CD14-positive monocyte (primary cell): Measurements from ENCODE around the gene CYSLTR1. TPM values are rescaled to one million over a fixed set of nuclear protein-coding genes. Genes with fewer than 3 reads are reported as not detected.
"Not testable (repeated sequence)": the region's sequence is repeated elsewhere in the genome, so short reads cannot be mapped to it uniquely, and the experiment has no call there.

Source experiments
- DNase-seq, 3 donors: peaks; one replicate each; pipeline ENCODE4 v3.0.0-alpha.2; 2011 to 2022
- H2AFZ ChIP-seq: 2 replicates; pipeline ENCODE4 v1.6.0; 2012; ENCODE audit warnings: mild to moderate bottlenecking, low read depth, low read length, inconsistent platforms; ENCODE audit not compliant: insufficient read depth, poor library complexity, severe bottlenecking
- H3K27ac ChIP-seq, 2 donors: 1 replicate in 1 of 2; 2 replicates in 1 of 2; pipeline ENCODE4 v1.5.1; 2012 to 2013; ENCODE audit warnings: low read length in 2 of 2, control low read depth in 1 of 2, inconsistent platforms in 1 of 2, low read depth in 1 of 2, mild to moderate bottlenecking in 1 of 2
- H3K27me3 ChIP-seq, 2 donors: one replicate each; pipeline versions ENCODE4 v1.6.0 to v1.6.1; 2011 to 2013; ENCODE audit warnings: low read length in 2 of 2; ENCODE audit not compliant: control insufficient read depth in 2 of 2, insufficient read depth in 2 of 2
- H3K36me3 ChIP-seq, 2 donors: replicated peaks in 1 of 2; 1 replicate in 1 of 2; 2 replicates in 1 of 2; pipeline versions ENCODE4 v1.5.1 to v1.6.1; 2012 to 2013; ENCODE audit warnings: low read length in 2 of 2, control low read depth in 1 of 2, inconsistent platforms in 1 of 2, mild to moderate bottlenecking in 1 of 2; ENCODE audit not compliant: insufficient read depth in 2 of 2, control insufficient read depth in 1 of 2
- H3K4me1 ChIP-seq, 2 donors: 1 replicate in 1 of 2; 2 replicates in 1 of 2; pipeline versions ENCODE4 v1.5.1 to v1.6.1; 2012 to 2013; ENCODE audit warnings: low read length in 2 of 2, control low read depth in 1 of 2, inconsistent platforms in 1 of 2, mild to moderate bottlenecking in 1 of 2, moderate library complexity in 1 of 2; ENCODE audit not compliant: insufficient read depth in 2 of 2, control insufficient read depth in 1 of 2
- H3K4me2 ChIP-seq: replicated peaks from 2 replicates; pipeline ENCODE3; 2012; ENCODE audit warnings: low read length, moderate library complexity, mild to moderate bottlenecking; ENCODE audit not compliant: poor library complexity, severe bottlenecking; ENCODE audit errors: extremely low read depth
- H3K4me3 ChIP-seq, 3 experiments: fragments of 200-600 bp in 1 of 3; sonication (generic) in 1 of 3; replicated peaks in 1 of 3; 1 replicate in 2 of 3; 2 replicates in 1 of 3; pipeline ENCODE4 v1.5.1; 2011 to 2013; ENCODE audit warnings: low read length in 3 of 3, mild to moderate bottlenecking in 3 of 3, control low read depth in 2 of 3, low read depth in 2 of 3, inconsistent platforms in 1 of 3, moderate library complexity in 1 of 3
- H3K79me2 ChIP-seq: 2 replicates; pipeline ENCODE4 v1.6.0; 2012; ENCODE audit warnings: mild to moderate bottlenecking, control low read depth, inconsistent platforms, low read length, moderate library complexity; ENCODE audit not compliant: insufficient read depth
- H3K9ac ChIP-seq: 2 replicates; pipeline ENCODE4 v1.6.0; 2017; ENCODE audit warnings: low read length, mild to moderate bottlenecking; ENCODE audit not compliant: insufficient read depth, poor library complexity, severe bottlenecking
- H3K9me3 ChIP-seq, 2 donors: replicated peaks in 1 of 2; 1 replicate in 1 of 2; 2 replicates in 1 of 2; pipeline versions ENCODE4 v1.5.1 to v1.6.1; 2012 to 2013; ENCODE audit warnings: low read length in 2 of 2, control low read depth in 1 of 2; ENCODE audit not compliant: control insufficient read depth in 1 of 2, insufficient read depth in 1 of 2
- H4K20me1 ChIP-seq: 2 replicates; pipeline ENCODE4 v1.6.0; 2012; ENCODE audit warnings: mild to moderate bottlenecking, low read length, control low read depth, moderate library complexity; ENCODE audit not compliant: insufficient read depth
- H3K27ac Mint-ChIP-seq, 7 donors: one replicate each; pipeline ENCODE4 v1.8.0; 2020; ENCODE audit warnings: mild to moderate bottlenecking in 7 of 7, mixed read lengths in 7 of 7, moderate library complexity in 6 of 7, inconsistent platforms in 2 of 7
- H3K27me3 Mint-ChIP-seq, 3 donors: one replicate each; pipeline ENCODE4 v1.8.0; 2021 to 2022; ENCODE audit warnings: low read depth in 3 of 3, mild to moderate bottlenecking in 3 of 3, mixed read lengths in 3 of 3, moderate library complexity in 3 of 3, inconsistent platforms in 1 of 3
- H3K36me3 Mint-ChIP-seq, 2 donors: one replicate each; pipeline ENCODE4 v1.8.0; 2020; ENCODE audit warnings: mixed read lengths in 2 of 2, inconsistent platforms in 1 of 2, mild to moderate bottlenecking in 1 of 2
- H3K4me1 Mint-ChIP-seq: one replicate; pipeline ENCODE4 v1.8.0; 2020; ENCODE audit warnings: mild to moderate bottlenecking, mixed read lengths
- H3K4me3 Mint-ChIP-seq, 2 donors: one replicate each; pipeline ENCODE4 v1.8.0; 2020; ENCODE audit warnings: mild to moderate bottlenecking in 2 of 2, mixed read lengths in 2 of 2, moderate library complexity in 1 of 2
- H3K9me3 Mint-ChIP-seq, 7 donors: one replicate each; pipeline ENCODE4 v1.8.0; 2020 to 2022; ENCODE audit warnings: mixed read lengths in 7 of 7, mild to moderate bottlenecking in 6 of 7, moderate library complexity in 6 of 7, inconsistent platforms in 2 of 7
- CTCF ChIP-seq: fragments of 200-600 bp; IDR thresholded peaks from one replicate; pipeline ENCODE4 v1.8.0; 2022; ENCODE audit warnings: antibody characterized with exemption, mild to moderate bottlenecking
- WGBS: methylation state at CpG from one replicate; pipeline ENCODE4 v1.1.5; 2013; ENCODE audit warnings: missing lambda C conversion rate; ENCODE audit not compliant: insufficient coverage; 5-methylcytosine and 5-hydroxymethylcytosine counted together
- intact Hi-C, 2 donors: fragments of 100-400 bp; cut with micrococcal nuclease; formaldehyde crosslinking; loops; one replicate each; pipeline versions ENCODE4 v1.15.0 to v1.15.1; 2023
- polyA plus RNA-seq, 3 donors: library from polyadenylated mRNA; depleted of rRNA in 1 of 3; unstranded in 2 of 3; stranded (reverse) in 1 of 3; fragments of 300-500 nt in 2 of 3; fragments of >200 nt in 1 of 3; fragmentation: Illumina TruSeq in 2 of 3; gene quantifications; 1 replicate in 2 of 3; 2 replicates in 1 of 3; pipeline ENCODE4 v1.2.3, GENCODE V29; 2012 to 2021

The CYSLTR1 gene
- polyA plus RNA-seq, 3 donors, result 9.6 to 46.2 (median 45.2) TPM

DNA sequence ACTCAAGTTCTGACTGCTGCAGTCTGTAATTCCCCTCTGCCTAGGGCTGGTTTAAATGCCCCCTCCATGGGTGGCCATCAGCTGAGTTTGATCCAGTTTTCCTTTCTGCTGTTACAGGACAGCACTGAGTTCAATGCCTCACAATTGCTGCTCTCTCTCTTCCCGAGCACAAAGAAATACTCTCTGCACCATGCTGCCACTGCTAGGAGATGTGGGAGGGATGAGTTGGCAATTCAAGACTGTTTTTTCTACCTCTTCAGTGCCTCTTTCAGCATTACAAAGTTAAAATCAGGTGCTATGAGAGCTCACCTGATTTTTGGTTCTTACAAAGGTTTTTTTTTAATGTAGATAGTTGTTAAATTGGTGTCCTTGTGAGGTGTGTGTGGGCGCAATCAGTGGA lies 24.3 kb downstream of the CYSLTR1 start:
- H3K27ac Mint-ChIP-seq, result no peak overlapping the region
- WGBS, result no CpG with 5 or more reads among the region's 2 CpGs
- no peak overlapping the region for H3K9ac ChIP-seq

DNA sequence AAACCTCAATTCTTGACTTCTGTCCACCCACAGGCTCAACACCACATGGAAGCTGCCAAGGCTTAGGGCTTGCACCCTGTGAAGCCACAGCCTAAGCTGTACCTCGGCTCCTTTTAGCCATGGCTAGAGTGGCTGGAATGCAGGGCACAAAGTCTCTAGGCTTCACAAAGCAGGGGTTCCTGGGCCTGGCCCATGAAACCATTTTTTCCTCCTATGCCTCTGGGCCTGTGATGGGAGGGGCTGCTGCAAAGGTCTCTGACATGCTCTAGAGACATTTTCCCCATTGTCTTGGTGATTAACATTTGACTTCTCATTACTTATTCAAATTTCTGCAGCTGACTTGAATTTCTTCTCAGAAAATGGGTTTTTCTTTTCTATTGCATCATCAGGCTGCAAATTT lies 26.5 kb downstream of the CYSLTR1 start:
- H3K27me3 ChIP-seq, H2AFZ ChIP-seq, H3K79me2 ChIP-seq, H3K4me1 ChIP-seq, H3K4me3 Mint-ChIP-seq, H3K4me3 ChIP-seq, H3K36me3 Mint-ChIP-seq, H3K9ac ChIP-seq, H3K4me1 Mint-ChIP-seq, H3K36me3 ChIP-seq, DNase-seq, H3K27me3 Mint-ChIP-seq, H4K20me1 ChIP-seq, H3K27ac ChIP-seq, intact Hi-C loops, H3K27ac Mint-ChIP-seq, H3K4me2 ChIP-seq: not testable (repeated sequence)
- peaks cover 5 to 35% (median 19%) of the 10 kb centered on the region in 7 donors for H3K9me3 Mint-ChIP-seq
- peaks cover 21 to 36% of the 10 kb centered on the region in 2 donors for H3K9me3 ChIP-seq
- WGBS, result 100% methylated on average over 1 of the region's 1 CpG

More for the DNA sequence above, 24.3 kb downstream of the CYSLTR1 start:
- Mint-ChIP-seq H3K36me3 (peaks cover 9 to 15% of the 10 kb centered on the region in 2 donors), H3K4me1 (peaks cover 6% of the 10 kb centered on the region), H3K27me3 (no peaks in the 10 kb centered on the region), H3K9me3 (peaks cover 5 to 30% (median 17%) of the 10 kb centered on the region in 7 donors), H3K4me3 (no peak overlapping the region)
- DNase-seq, result no peak
- Histone ChIP-seq H3K79me2 (peaks cover 14% of the 10 kb centered on the region), H3K4me2 (no peak overlapping the region), H3K4me3 (no peak overlapping the region), H3K36me3 (peaks cover 0 to 3% of the 10 kb centered on the region in 2 donors), H3K9me3 (peaks cover 21 to 26% of the 10 kb centered on the region in 2 donors), H2AFZ (no peak overlapping the region), H3K4me1 (no peaks in the 10 kb centered on the region), H3K27me3 (no peaks in the 10 kb centered on the region), H3K27ac (no peak overlapping the region), H4K20me1 (peaks cover 9% of the 10 kb centered on the region)
- no peak for TF ChIP-seq CTCF
- intact Hi-C loops, result no loop called here
